Central memory CD8-positive, alpha-beta T cell (primary cell): ENCODE results near the gene ADGRA3.
"Not testable (repeated sequence)": the region's sequence is repeated elsewhere in the genome, so short reads cannot be mapped to it uniquely, and the experiment has no call there.

Experiments used
- ATAC-seq: fragments of 150-1000 bp; cut with Tn5 transposase; replicated peaks from 2 replicates; pipeline ENCODE4 v1.10.0; 2022; ENCODE audit warnings: mild to moderate bottlenecking, moderate FRiP score, moderate number of reproducible peaks; ENCODE audit not compliant: poor library complexity, severe bottlenecking; ENCODE audit errors: extremely low read depth
- DNase-seq, 2 donors: peaks; one replicate each; pipeline ENCODE4 v3.0.0; 2021; ENCODE audit warnings: low spot score in 2 of 2
- H3K27ac Mint-ChIP-seq: one replicate; pipeline ENCODE4 v1.8.0; 2022; ENCODE audit warnings: low read depth, mild to moderate bottlenecking, moderate library complexity, mixed read lengths
- H3K27me3 Mint-ChIP-seq: one replicate; pipeline ENCODE4 v1.8.0; 2022; ENCODE audit warnings: mixed read lengths
- H3K36me3 Mint-ChIP-seq: one replicate; pipeline ENCODE4 v1.8.0; 2022; ENCODE audit warnings: mild to moderate bottlenecking, moderate library complexity, mixed read lengths; ENCODE audit not compliant: insufficient read depth
- H3K4me1 Mint-ChIP-seq: one replicate; pipeline ENCODE4 v1.8.0; 2022; ENCODE audit warnings: mixed read lengths
- H3K4me3 Mint-ChIP-seq: one replicate; pipeline ENCODE4 v1.8.0; 2022; ENCODE audit warnings: mild to moderate bottlenecking, moderate library complexity, mixed read lengths
- H3K9me3 Mint-ChIP-seq: one replicate; pipeline ENCODE4 v1.8.0; 2022; ENCODE audit warnings: mixed read lengths

The ADGRA3 gene

DNA sequence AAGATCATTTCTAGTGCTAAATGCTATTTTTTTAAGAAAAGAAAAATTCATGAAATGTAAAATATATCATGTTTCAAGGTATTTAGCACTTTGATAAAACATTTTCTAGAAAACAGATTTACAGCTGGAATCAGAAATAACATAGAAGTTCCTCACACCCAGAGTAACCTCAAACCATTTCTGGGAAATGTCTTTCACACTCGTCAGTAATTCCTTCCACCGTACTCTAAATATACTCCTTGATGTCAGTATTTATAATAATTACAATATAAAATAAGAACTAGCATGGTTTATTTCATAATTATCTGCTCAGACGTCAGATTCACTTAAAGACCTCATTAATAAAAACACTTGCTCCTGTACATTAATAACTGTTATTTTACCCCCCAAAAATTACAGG lies 103.9 kb downstream of the ADGRA3 start:
- no peaks in the 10 kb centered on the region for H3K9me3 Mint-ChIP-seq
- no peak for ATAC-seq
- H3K4me3 Mint-ChIP-seq = no peak overlapping the region
- DNase-seq = no peak
- H3K27ac Mint-ChIP-seq = no peak overlapping the region
- H3K36me3 Mint-ChIP-seq = peaks cover 4% of the 10 kb centered on the region
- H3K4me1 Mint-ChIP-seq = no peaks in the 10 kb centered on the region
- H3K27me3 Mint-ChIP-seq = no peaks in the 10 kb centered on the region

DNA sequence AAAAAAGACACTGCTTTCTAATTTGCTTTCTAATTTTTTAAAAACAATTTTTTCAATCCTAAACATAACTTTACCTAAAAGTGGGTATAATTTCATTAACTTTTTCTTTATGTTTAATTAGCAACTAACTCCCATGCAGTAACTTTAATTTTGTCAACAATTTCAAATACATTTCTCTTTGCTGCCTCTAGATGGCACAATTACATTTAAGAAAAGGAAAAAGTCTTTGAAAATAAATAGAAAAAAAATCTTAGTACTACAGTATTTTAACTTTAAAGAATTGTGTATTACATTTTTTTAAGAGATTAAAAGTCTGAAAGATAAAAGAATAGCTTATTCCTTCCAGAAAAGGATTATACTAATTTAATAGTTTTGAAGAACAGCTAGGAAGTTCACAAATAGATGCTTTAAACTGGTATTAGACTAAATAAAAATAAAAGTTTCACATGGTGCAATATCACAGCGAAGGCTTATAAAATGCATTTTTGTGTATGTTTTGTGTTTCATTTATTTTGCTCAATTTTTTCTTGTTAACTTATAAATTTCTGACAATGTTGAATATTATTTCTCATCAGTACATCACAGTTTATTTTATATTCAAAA lies 105.1 kb downstream of the ADGRA3 start:
- Mint-ChIP-seq H3K4me3 (no peak overlapping the region), H3K4me1 (no peaks in the 10 kb centered on the region), H3K36me3 (peaks cover 4% of the 10 kb centered on the region), H3K27me3 (no peaks in the 10 kb centered on the region), H3K9me3 (no peaks in the 10 kb centered on the region), H3K27ac (no peak overlapping the region)
- no peak for DNase-seq
- no peak for ATAC-seq

DNA sequence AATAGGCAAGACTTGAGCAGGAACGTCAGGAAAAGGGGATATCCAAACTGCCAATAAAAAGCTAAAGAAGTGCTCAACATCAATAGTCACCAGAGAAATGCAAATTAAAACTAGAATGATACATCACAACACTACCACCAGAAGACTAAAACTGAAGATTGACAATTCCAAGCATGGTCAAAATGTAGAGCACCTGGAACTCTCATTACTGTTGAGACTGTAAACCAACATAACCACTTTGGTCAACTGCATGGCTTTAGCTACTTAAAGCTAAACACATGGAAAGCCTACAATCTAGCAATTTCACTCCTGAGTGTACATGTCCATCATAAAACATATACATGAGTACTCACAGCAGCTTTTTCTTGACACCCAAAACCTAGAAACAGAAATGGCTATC lies 107.4 kb downstream of the ADGRA3 start:
- Mint-ChIP-seq H3K4me3 (no peak overlapping the region), H3K27ac (no peak overlapping the region), H3K4me1 (no peaks in the 10 kb centered on the region), H3K9me3 (no peaks in the 10 kb centered on the region), H3K36me3 (peaks cover 4% of the 10 kb centered on the region), H3K27me3 (no peaks in the 10 kb centered on the region)
- no peak for DNase-seq
- ATAC-seq = no peak

DNA sequence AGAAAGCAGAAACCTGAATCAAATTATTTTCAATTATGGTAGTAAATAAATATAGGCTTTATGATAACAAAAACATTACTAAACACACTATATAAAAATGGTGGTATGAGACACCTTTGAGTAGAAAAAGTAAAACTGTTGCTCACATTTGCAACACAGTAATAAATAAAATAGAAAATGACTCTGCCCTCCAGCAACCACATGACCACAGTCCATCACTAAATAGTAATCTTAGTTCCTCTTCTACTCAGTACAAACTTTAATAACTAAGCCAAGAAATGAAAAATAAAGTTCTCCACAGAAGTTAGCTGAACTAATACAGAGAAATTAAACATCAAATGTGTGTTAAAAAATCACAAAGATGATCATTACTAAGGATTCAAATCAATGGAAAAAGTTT lies 108.5 kb downstream of the ADGRA3 start:
- Mint-ChIP-seq H3K27me3 (no peaks in the 10 kb centered on the region), H3K4me1 (no peaks in the 10 kb centered on the region), H3K27ac (no peak overlapping the region), H3K36me3 (peaks cover 2% of the 10 kb centered on the region), H3K4me3 (no peak overlapping the region), H3K9me3 (peaks cover 5% of the 10 kb centered on the region)
- DNase-seq (no peak), ATAC-seq (no peak)

DNA sequence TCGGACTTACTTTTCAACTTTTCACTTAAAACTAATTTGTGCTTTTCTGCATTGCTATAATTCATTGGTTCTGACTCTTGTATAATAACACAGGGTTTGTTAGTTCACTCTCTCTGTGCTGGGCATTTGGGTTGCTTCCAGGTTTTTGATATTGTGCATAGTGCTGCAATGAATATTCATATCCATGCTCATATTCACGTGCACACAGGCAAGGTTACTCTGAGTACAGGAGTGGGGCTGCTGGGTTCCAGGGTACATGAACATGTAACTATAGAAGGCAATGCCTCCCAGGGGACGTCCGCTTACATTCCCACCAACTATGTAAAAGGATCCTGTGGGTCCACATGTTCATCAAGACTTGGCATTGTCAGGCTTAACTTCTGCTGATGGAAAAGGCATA lies 117.2 kb downstream of the ADGRA3 start:
- no peaks in the 10 kb centered on the region for H3K4me1 Mint-ChIP-seq
- no peak for ATAC-seq

DNA sequence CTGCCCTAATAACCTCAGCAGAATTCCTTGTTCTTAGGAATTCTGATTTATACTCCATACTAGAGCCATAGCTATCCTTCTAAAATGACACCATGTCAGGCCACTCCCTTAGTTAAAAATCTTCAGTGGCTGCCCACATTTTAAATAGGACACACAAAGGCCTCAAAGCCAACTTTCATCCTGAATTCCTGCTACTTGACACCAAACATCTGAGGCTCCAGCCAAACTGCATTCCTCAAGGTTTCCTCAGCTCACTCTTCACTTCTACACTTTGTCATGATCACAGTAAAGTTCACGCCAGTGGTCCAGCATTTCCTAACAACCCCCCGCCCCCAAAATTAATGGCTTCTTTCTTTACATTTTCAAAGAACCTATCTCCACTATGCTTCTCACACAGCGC lies 124.3 kb downstream of the ADGRA3 start:
- DNase-seq = no peak
- Mint-ChIP-seq H3K27ac (no peak overlapping the region), H3K36me3 (no peaks in the 10 kb centered on the region), H3K27me3 (no peaks in the 10 kb centered on the region), H3K4me3 (no peak overlapping the region), H3K9me3 (no peaks in the 10 kb centered on the region), H3K4me1 (no peaks in the 10 kb centered on the region)
- no peak for ATAC-seq

More for the DNA sequence above, 117.2 kb downstream of the ADGRA3 start:
- DNase-seq = no peak
- Mint-ChIP-seq H3K9me3 (peaks cover 16% of the 10 kb centered on the region), H3K27ac (no peak overlapping the region), H3K4me3 (no peak overlapping the region), H3K36me3 (no peaks in the 10 kb centered on the region), H3K27me3 (no peaks in the 10 kb centered on the region)

DNA sequence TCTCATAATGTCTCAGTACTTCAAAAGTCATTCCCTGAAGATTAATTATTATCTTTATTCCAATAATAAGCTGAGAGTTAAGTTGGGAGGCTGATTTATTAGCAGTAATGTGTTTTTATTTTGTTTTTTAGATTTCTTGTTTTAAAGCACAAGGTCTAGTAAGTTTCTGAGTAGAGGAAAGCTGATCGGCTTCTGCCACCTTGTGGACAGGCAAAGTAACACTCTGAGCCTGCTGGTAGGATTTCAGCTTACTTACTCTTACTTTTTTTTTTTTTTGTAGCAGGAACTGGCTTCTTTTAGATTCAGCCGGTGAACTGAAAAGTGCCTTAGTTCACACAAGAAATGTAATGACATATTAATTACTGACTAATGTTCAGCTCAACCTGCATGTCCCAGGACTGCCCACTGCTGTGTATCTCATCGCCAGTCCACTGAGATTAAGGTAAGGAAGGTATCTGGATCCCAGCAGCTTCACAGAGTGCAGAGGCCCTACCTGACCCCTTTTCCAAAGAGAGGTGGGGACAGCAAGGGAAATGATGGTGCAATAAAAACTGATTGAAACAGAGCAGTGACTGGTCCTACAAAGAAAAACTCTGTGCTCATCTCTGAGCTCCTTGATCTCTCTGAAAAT lies 126.5 kb downstream of the ADGRA3 start:
- Mint-ChIP-seq H3K4me3 (no peak overlapping the region), H3K27ac (no peak overlapping the region), H3K36me3 (no peaks in the 10 kb centered on the region), H3K27me3 (no peaks in the 10 kb centered on the region), H3K9me3 (no peaks in the 10 kb centered on the region), H3K4me1 (no peaks in the 10 kb centered on the region)
- DNase-seq (no peak), ATAC-seq (no peak)

DNA sequence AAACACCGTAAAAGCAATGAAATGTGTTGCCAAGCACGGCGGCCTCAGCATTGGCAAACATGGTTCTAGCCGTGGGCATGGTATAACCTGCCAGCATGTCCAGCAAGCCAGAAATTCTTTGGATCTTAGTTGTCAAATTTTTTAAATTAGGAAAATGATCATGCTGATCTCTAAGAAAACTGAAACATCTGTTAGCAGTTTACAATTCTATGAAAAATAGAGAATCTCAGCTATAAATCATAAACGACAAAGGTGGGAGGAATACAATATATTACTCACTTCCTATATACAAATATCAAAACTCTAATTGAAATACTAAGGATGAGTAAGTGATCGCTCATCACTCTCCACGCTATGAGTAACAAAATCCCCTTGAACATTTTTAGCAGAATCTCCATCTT lies 130.3 kb downstream of the ADGRA3 start:
- Mint-ChIP-seq H3K9me3 (no peaks in the 10 kb centered on the region), H3K36me3 (no peaks in the 10 kb centered on the region), H3K27me3 (no peaks in the 10 kb centered on the region), H3K27ac (no peak overlapping the region), H3K4me3 (no peak overlapping the region), H3K4me1 (no peaks in the 10 kb centered on the region)
- ATAC-seq = no peak
- DNase-seq = no peak

DNA sequence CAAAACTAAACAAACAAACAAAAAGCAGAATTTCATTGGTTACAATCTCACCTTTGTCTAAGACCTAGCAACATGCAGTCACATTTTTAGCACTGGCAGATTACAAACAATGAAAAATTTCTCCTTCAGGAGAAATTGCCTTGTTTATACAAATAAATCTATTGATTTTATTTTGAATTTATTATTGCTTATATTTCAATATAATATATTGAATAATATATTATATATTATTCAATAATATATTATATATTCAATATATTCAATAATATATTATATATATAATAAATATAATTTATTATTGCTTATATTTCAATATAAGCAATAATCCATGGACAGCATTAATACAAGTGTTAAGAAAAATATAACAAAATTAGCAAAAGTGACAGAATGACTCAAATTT lies 131.7 kb downstream of the ADGRA3 start:
- Mint-ChIP-seq H3K4me1 (no peaks in the 10 kb centered on the region), H3K36me3 (no peaks in the 10 kb centered on the region), H3K9me3 (peaks cover 1% of the 10 kb centered on the region), H3K27ac (no peak overlapping the region), H3K27me3 (no peaks in the 10 kb centered on the region), H3K4me3 (no peak overlapping the region)
- ATAC-seq (no peak), DNase-seq (no peak)

DNA sequence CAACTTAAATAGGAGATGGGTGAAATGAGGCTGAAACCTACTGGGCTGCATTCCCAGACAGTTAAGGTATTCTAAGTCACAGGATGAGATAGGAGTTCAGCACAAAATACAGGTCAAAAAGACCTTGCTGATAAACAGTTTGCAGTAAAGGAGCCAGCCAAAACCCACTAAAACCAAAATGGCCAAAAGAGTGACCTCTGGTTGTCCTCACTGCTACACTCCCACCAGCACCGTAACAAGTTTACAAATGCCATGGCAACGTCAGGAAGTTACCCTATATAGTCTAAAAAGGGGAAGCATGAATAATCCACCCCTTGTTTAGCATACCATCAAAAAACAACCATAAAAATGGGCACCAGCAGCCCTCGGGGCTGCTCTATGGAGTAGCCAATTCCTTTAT lies 133.7 kb downstream of the ADGRA3 start:
- H3K27me3 Mint-ChIP-seq, H3K4me1 Mint-ChIP-seq, H3K4me3 Mint-ChIP-seq, H3K36me3 Mint-ChIP-seq, DNase-seq, H3K27ac Mint-ChIP-seq, ATAC-seq: not testable (repeated sequence)
- peaks cover 14% of the 10 kb centered on the region for H3K9me3 Mint-ChIP-seq

DNA sequence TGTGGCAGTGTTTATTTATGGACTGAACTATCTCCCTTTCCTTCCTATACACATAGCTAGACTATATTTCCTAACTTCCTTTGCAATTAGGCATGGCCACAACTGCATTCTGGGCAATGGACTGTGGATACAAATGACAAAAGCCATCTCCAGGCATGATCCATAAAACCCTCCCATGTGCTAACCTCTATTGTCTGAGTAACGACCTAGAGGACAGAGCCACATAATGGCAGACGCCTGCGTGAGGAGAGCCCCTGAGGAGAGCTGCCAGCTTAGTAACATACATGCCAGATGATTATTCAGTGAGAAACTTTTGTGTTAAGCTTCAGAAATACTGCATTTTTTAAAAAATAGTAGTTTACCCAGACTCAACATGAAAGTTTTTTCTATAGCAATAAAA lies 142.9 kb downstream of the ADGRA3 start:
- ATAC-seq (no peak), DNase-seq (no peak)
- Mint-ChIP-seq H3K27ac (no peak overlapping the region), H3K36me3 (no peaks in the 10 kb centered on the region), H3K9me3 (peaks cover 10% of the 10 kb centered on the region), H3K4me1 (no peaks in the 10 kb centered on the region), H3K27me3 (no peaks in the 10 kb centered on the region), H3K4me3 (no peak overlapping the region)

DNA sequence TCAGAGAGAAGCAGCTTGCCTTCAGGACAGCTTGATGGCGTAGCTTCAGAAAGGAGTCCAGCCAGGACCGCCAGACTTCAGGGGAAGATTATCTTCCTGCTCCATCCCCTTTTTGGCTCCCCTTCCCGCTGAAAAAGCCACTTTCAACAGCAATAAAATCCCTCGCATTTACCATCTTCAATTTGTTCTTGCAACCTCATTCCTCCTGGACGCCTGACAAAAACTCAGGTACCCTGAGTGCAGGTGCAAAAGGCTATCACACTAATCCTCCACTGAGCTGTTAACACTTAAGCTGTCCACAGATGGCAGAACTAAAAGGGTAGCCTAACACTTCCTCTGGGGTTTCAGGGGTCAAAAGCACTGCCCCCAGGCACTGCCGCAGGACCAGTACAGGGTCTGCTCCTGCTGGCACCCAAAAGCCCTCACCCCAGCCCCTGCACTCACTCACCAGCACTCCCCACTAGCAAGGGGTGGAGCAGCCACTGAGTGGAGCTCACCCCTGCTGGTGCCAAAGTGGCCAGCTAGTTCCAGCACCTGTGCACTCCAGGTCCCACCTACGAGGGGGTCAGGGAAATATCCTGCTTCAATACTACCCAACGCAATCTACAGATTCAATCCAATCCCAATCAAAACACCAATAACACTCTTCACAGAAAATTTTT lies 145.8 kb downstream of the ADGRA3 start:
- no peak overlapping the region for H3K27ac Mint-ChIP-seq
- H3K4me3 Mint-ChIP-seq = no peak overlapping the region
- H3K36me3 Mint-ChIP-seq = no peaks in the 10 kb centered on the region
- H3K9me3 Mint-ChIP-seq = peaks cover 6% of the 10 kb centered on the region
- H3K27me3 Mint-ChIP-seq = no peaks in the 10 kb centered on the region
- DNase-seq = no peak
- H3K4me1 Mint-ChIP-seq = no peaks in the 10 kb centered on the region
- ATAC-seq = no peak

DNA sequence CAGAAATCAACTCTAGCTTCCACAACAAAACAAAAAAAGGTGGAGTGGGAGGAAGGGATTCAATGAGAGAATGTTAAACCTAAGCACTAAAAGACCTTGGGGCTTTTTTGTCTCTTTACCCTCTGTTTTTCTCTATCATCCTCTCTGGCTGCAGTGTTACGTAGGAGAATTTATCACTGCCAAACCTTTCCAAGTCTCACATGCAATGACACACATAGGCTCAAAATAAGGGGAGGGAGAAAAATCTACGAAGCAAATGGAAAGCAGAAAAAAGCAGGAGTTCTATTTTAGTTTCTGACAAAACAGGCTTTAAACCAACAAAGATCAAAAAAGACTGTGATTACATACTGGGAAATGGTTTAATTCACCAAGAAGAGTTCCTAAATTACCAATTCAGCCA lies 152.1 kb downstream of the ADGRA3 start:
- H3K4me3 Mint-ChIP-seq = no peak overlapping the region
- H3K27me3 Mint-ChIP-seq = no peaks in the 10 kb centered on the region
- no peak for ATAC-seq
- peaks cover 12% of the 10 kb centered on the region for H3K9me3 Mint-ChIP-seq
- no peak overlapping the region for H3K27ac Mint-ChIP-seq
- H3K36me3 Mint-ChIP-seq = no peaks in the 10 kb centered on the region
- no peak for DNase-seq
- H3K4me1 Mint-ChIP-seq = no peaks in the 10 kb centered on the region
